H1 (cell line): Measurements from ENCODE around the gene MEGF9. TPM values are rescaled to one million over a fixed set of nuclear protein-coding genes. Genes with fewer than 3 reads are reported as not detected.

Experiments
- CTCF ChIA-PET: fragments of 300-600 bp; sonication (Branson Sonifier 250); formaldehyde crosslinking; loops from one replicate; lab custom pipeline; 2021; ENCODE audit not compliant: partially characterized antibody; lab: Charles Lee
- POLR2A ChIA-PET: fragments of 300-600 bp; sonication (Branson Sonifier 250); formaldehyde crosslinking; loops from one replicate; lab custom pipeline; 2021; ENCODE audit warnings: inconsistent platforms; ENCODE audit not compliant: partially characterized antibody; lab: Charles Lee
- DNase-seq, 2 experiments: peaks; one replicate each; pipeline versions ENCODE4 v3.0.0 to v3.0.0-alpha.2; 2010 to 2022; ENCODE audit warnings: low spot score in 2 of 2, low read depth in 1 of 2, mixed read lengths in 1 of 2
- FAIRE-seq: peaks from 2 replicates; lab custom pipeline; 2011; peaks lifted over from hg19 to GRCh38; lab: Jason Lieb, UNC
- H2AFZ ChIP-seq: 2 replicates; pipeline ENCODE4 v1.8.1; 2012; ENCODE audit warnings: low read length, inconsistent platforms
- H2AK5ac ChIP-seq: 2 replicates; pipeline ENCODE4 v1.6.1; 2013; ENCODE audit warnings: low read depth, low read length
- H2BK120ac ChIP-seq: replicated peaks from 2 replicates; pipeline ENCODE3; 2013; ENCODE audit warnings: low read depth, low read length, inconsistent platforms
- H2BK12ac ChIP-seq: 2 replicates; pipeline ENCODE4 v1.6.1; 2013; ENCODE audit warnings: low read depth, low read length
- H2BK15ac ChIP-seq: 2 replicates; pipeline ENCODE4 v1.6.1; 2013; ENCODE audit warnings: low read length
- H2BK20ac ChIP-seq: 2 replicates; pipeline ENCODE4 v1.6.1; 2013; ENCODE audit warnings: low read length
- H2BK5ac ChIP-seq: 2 replicates; pipeline ENCODE4 v1.6.1; 2013; ENCODE audit warnings: low read depth, low read length
- H3K14ac ChIP-seq: 2 replicates; pipeline ENCODE4 v1.6.1; 2013; ENCODE audit warnings: inconsistent platforms; ENCODE audit not compliant: insufficient read length
- H3K18ac ChIP-seq: 2 replicates; pipeline ENCODE4 v1.6.1; 2013; ENCODE audit warnings: low read length; ENCODE audit errors: extremely low read depth
- H3K23ac ChIP-seq: 2 replicates; pipeline ENCODE4 v1.6.1; 2013; ENCODE audit warnings: inconsistent platforms; ENCODE audit not compliant: insufficient read length
- H3K23me2 ChIP-seq: 2 replicates; pipeline ENCODE4 v1.6.1; 2013; ENCODE audit warnings: low read depth, low read length
- H3K27ac ChIP-seq: 2 replicates; pipeline ENCODE4 v1.6.1; 2011; ENCODE audit warnings: low read depth, low read length, inconsistent platforms
- H3K27me3 ChIP-seq, 4 experiments: replicated peaks in 1 of 4; 1 replicate in 1 of 4; 2 replicates in 3 of 4; pipeline versions ENCODE4 v1.6.1 to v1.8.1; 2011 to 2013; ENCODE audit warnings: low read length in 3 of 4, mild to moderate bottlenecking in 3 of 4, inconsistent platforms in 2 of 4, mixed read lengths in 2 of 4, moderate library complexity in 1 of 4; ENCODE audit not compliant: control insufficient read depth in 3 of 4, insufficient read depth in 3 of 4; ENCODE audit errors: extremely low read depth in 1 of 4
- H3K36me3 ChIP-seq, 4 experiments: 2 replicates each; pipeline versions ENCODE4 v1.6.1 to v1.8.1; 2011 to 2013; ENCODE audit warnings: mild to moderate bottlenecking in 4 of 4, low read length in 3 of 4, moderate library complexity in 2 of 4, control low read depth in 1 of 4, inconsistent platforms in 1 of 4; ENCODE audit not compliant: insufficient read depth in 4 of 4, control insufficient read depth in 2 of 4
- H3K4ac ChIP-seq: replicated peaks from 2 replicates; pipeline ENCODE3; 2013; ENCODE audit warnings: low read length, low read depth, mixed read lengths, inconsistent platforms; ENCODE audit not compliant: insufficient read length
- H3K4me1 ChIP-seq, 4 experiments: replicated peaks in 1 of 4; 1 replicate in 1 of 4; 2 replicates in 3 of 4; pipeline versions ENCODE4 v1.6.1 to v1.8.1; 2011 to 2013; ENCODE audit warnings: low read length in 3 of 4, inconsistent platforms in 2 of 4, mixed read lengths in 1 of 4; ENCODE audit not compliant: insufficient read depth in 4 of 4, control insufficient read depth in 3 of 4
- H3K4me2 ChIP-seq, 2 experiments: 2 replicates each; pipeline versions ENCODE4 v1.6.1 to v1.8.1; 2011 to 2013; ENCODE audit warnings: low read depth in 2 of 2, low read length in 2 of 2, control low read depth in 1 of 2, inconsistent platforms in 1 of 2, mild to moderate bottlenecking in 1 of 2; ENCODE audit not compliant: insufficient read depth in 1 of 2
- H3K4me3 ChIP-seq, 4 experiments: fragments of 200-600, 300-600 bp in 1 of 4; sonication (generic), shearing (Covaris generic), sonication (Bioruptor Twin) in 1 of 4; 2 replicates each; pipeline versions ENCODE4 v1.5.1 to v1.8.1; 2011 to 2016; ENCODE audit warnings: low read length in 4 of 4, low read depth in 3 of 4, control low read depth in 2 of 4, inconsistent platforms in 2 of 4, mild to moderate bottlenecking in 2 of 4, mixed read lengths in 1 of 4, moderate library complexity in 1 of 4; ENCODE audit not compliant: insufficient read depth in 2 of 4; ENCODE audit errors: extremely low read depth in 1 of 4
- H3K56ac ChIP-seq: replicated peaks from 2 replicates; pipeline ENCODE3; 2013; ENCODE audit warnings: low read depth, mild to moderate bottlenecking, mixed read lengths, low read length, inconsistent platforms; ENCODE audit not compliant: insufficient read length
- H3K79me1 ChIP-seq: 2 replicates; pipeline ENCODE4 v1.6.1; 2013; ENCODE audit warnings: low read depth, low read length, control low read depth
- H3K79me2 ChIP-seq, 2 experiments: 2 replicates each; pipeline versions ENCODE4 v1.6.1 to v1.8.1; 2012 to 2013; ENCODE audit warnings: low read length in 2 of 2, mild to moderate bottlenecking in 2 of 2, inconsistent platforms in 1 of 2; ENCODE audit not compliant: insufficient read depth in 2 of 2, control insufficient read depth in 1 of 2
- H3K9ac ChIP-seq, 4 experiments: replicated peaks in 1 of 4; 1 replicate in 1 of 4; 2 replicates in 3 of 4; pipeline versions ENCODE4 v1.6.1 to v1.8.1; 2011 to 2013; ENCODE audit warnings: low read depth in 3 of 4, low read length in 3 of 4, control low read depth in 2 of 4, mild to moderate bottlenecking in 2 of 4, moderate library complexity in 2 of 4, inconsistent platforms in 1 of 4; ENCODE audit errors: extremely low read depth in 1 of 4
- H3K9me3 ChIP-seq, 2 experiments: 2 replicates each; pipeline versions ENCODE4 v1.6.1 to v1.8.1; 2012 to 2013; ENCODE audit warnings: mild to moderate bottlenecking in 2 of 2, moderate library complexity in 2 of 2, control low read depth in 1 of 2, inconsistent platforms in 1 of 2, low read depth in 1 of 2, low read length in 1 of 2, mixed read lengths in 1 of 2; ENCODE audit not compliant: insufficient read depth in 2 of 2
- H4K20me1 ChIP-seq, 2 experiments: replicated peaks in 1 of 2; 2 replicates each; pipeline versions ENCODE3 to v1.8.1; 2011 to 2013; ENCODE audit warnings: inconsistent platforms in 2 of 2, low read length in 2 of 2, mild to moderate bottlenecking in 1 of 2; ENCODE audit not compliant: insufficient read depth in 2 of 2, control insufficient read depth in 1 of 2
- H4K5ac ChIP-seq: 2 replicates; pipeline ENCODE4 v1.6.1; 2013; ENCODE audit warnings: low read length, low read depth, mixed read lengths, inconsistent platforms; ENCODE audit not compliant: insufficient read length
- H4K8ac ChIP-seq: 2 replicates; pipeline ENCODE4 v1.8.0; 2013; ENCODE audit warnings: mild to moderate bottlenecking, moderate library complexity, low read length, inconsistent platforms; ENCODE audit not compliant: insufficient read depth; ENCODE audit errors: extremely low read depth
- H4K91ac ChIP-seq: replicated peaks from 2 replicates; pipeline ENCODE3; 2013; ENCODE audit warnings: low read length, mixed read lengths, inconsistent platforms; ENCODE audit not compliant: insufficient read length
- BACH1 ChIP-seq: IDR thresholded peaks from 2 replicates; pipeline ENCODE4 v1.6.1; 2012; ENCODE audit warnings: low read length, improper control_type of control experiment
- CREB1 ChIP-seq: IDR thresholded peaks from 2 replicates; pipeline ENCODE4 v1.6.1; 2012; ENCODE audit warnings: inconsistent platforms
- EP300 ChIP-seq, 2 experiments: IDR thresholded peaks; 1 replicate in 1 of 2; 2 replicates in 1 of 2; pipeline ENCODE4 v1.6.1; 2011 to 2012; ENCODE audit warnings: low read depth in 2 of 2, low read length in 2 of 2, mild to moderate bottlenecking in 2 of 2, borderline replicate concordance in 1 of 2, inconsistent platforms in 1 of 2, moderate library complexity in 1 of 2
- EZH2 ChIP-seq: fragments of 200-600 bp; sonication (generic); IDR thresholded peaks from 2 replicates; pipeline ENCODE4 v1.7.1; 2012; ENCODE audit warnings: low read depth, mild to moderate bottlenecking, moderate library complexity, low read length, inconsistent platforms; ENCODE audit not compliant: severe bottlenecking
- KDM4A ChIP-seq: IDR thresholded peaks from one replicate; pipeline ENCODE4 v1.7.1; 2012; ENCODE audit warnings: low read depth, mild to moderate bottlenecking, moderate library complexity, low read length, inconsistent platforms; ENCODE audit not compliant: severe bottlenecking
- WGBS, 2 experiments: shearing (Covaris generic) in 1 of 2; methylation state at CpG; one replicate each; pipeline versions ENCODE4 v1.1.6 to v1.1.7; 2013 to 2015; ENCODE audit warnings: low lambda C conversion rate in 2 of 2, mixed read lengths in 2 of 2, inconsistent platforms in 1 of 2, low coverage in 1 of 2, missing lambda C conversion rate in 1 of 2; ENCODE audit not compliant: insufficient replicate concordance in 2 of 2, insufficient coverage in 1 of 2, insufficient read length in 1 of 2; ENCODE audit errors: extremely low coverage in 1 of 2, missing lambda C conversion rate in 1 of 2; 5-methylcytosine and 5-hydroxymethylcytosine counted together
- polyA plus RNA-seq, 7 experiments: library from polyadenylated mRNA; depleted of rRNA in 3 of 7; stranded (reverse) in 5 of 7; unstranded in 2 of 7; fragments of >200 nt in 5 of 7; fragments of 200-250 nt in 2 of 7; gene quantifications; 1 replicate in 5 of 7; 2 replicates in 1 of 7; 4 replicates in 1 of 7; pipeline versions ENCODE4 v1.2.1 to v1.2.3, GENCODE V29; 2011 to 2013; ENCODE audit warnings: missing spikeins in 2 of 7, mixed read lengths in 2 of 7
- total RNA-seq: library from RNA; stranded (reverse); fragmentation: NEBNext Ultra II Directional; extraction: Animal tissue kit (Norgen Biotek cat#: 25700); gene quantifications from 2 replicates; pipeline ENCODE4 v1.2.1, GENCODE V29; 2021

MEGF9 gene
- total and polyA plus RNA-seq, 2 of the 8 experiments (the other 6 are each of a cell fraction or from before 2014, with no cell fraction given), result 0.45 to 1.8 TPM

DNA sequence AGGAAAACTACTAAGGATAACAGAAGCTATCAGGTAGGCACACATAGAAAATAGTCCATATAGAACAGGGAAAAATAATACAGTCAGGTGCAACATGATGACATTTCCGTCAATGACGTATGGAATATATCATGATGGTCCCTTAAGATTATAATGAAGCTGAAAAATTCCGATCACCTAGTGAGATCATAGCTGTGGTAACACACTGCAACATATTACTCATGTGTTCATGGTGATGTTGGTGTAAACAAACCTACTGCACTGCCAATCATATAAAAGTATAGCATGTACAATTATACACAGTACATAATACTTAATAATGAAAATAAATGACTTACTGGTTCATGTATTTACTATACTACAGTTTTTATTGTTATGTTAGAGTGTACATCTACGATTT is 60.0 kb downstream of the MEGF9 start:
- Histone ChIP-seq H2BK5ac (no peak overlapping the region), H2BK15ac (no peak overlapping the region), H2BK120ac (no peak overlapping the region), H3K36me3 (no peaks in the 10 kb centered on the region), H3K4me1 (no peaks in the 10 kb centered on the region), H3K9ac (no peak overlapping the region), H2AK5ac (no peak overlapping the region), H3K14ac (no peak overlapping the region), H3K18ac (no peak overlapping the region), H3K27me3 (no peaks in the 10 kb centered on the region), H2BK12ac (no peak overlapping the region), H3K27ac (no peak overlapping the region), H4K8ac (no peak overlapping the region), H4K91ac (no peak overlapping the region), H3K4me2 (no peak overlapping the region), H3K56ac (no peak overlapping the region), H3K79me2 (no peaks in the 10 kb centered on the region), H3K4ac (no peak overlapping the region), H4K5ac (no peak overlapping the region), H3K23ac (no peak overlapping the region), H3K4me3 (no peak overlapping the region), H3K23me2 (no peaks in the 10 kb centered on the region), H4K20me1 (no peaks in the 10 kb centered on the region), H3K79me1 (no peaks in the 10 kb centered on the region), H2AFZ (no peak overlapping the region), H2BK20ac (no peak overlapping the region), H3K9me3 (no peaks in the 10 kb centered on the region)
- TF ChIP-seq EZH2, result no peak
- no peak for TF ChIP-seq CREB1
- no peak for TF ChIP-seq EP300 (IDR thresholded peaks at IDR 0.05; ENCODE audit: borderline replicate concordance in 1 of 2, low read depth in 2 of 2, low read length in 2 of 2)
- TF ChIP-seq BACH1, result no peak
- TF ChIP-seq KDM4A, result no peak
- DNase-seq, result no peak
- ChIA-PET POLR2A (no interaction called here), CTCF (interaction anchor here (0.8 to 1.5 kb wide), 5 partner anchors 22 to 85 kb away, joined by 3 to 4 read pairs (median 3); no protein-coding TSS in a partner anchor)
- WGBS, 2 experiments, result 95% methylated on average over 4 of the region's 4 CpGs; no CpG with 5 or more reads in 1 of the 2 experiments
- no peak for FAIRE-seq
